HG03159 (cell line): Measurements from ENCODE around the gene NXPE4.
"Not testable (repeated sequence)": the region's sequence is repeated elsewhere in the genome, so short reads cannot be mapped to it uniquely, and the experiment has no call there.

ENCODE experiments used
- ATAC-seq: cut with Tn5 transposase; IDR thresholded peaks from one replicate; pipeline ENCODE4 v1.9.1; 2021; ENCODE audit warnings: mild to moderate bottlenecking, moderate library complexity; ENCODE audit not compliant: unreplicated experiment

Gene NXPE4

DNA sequence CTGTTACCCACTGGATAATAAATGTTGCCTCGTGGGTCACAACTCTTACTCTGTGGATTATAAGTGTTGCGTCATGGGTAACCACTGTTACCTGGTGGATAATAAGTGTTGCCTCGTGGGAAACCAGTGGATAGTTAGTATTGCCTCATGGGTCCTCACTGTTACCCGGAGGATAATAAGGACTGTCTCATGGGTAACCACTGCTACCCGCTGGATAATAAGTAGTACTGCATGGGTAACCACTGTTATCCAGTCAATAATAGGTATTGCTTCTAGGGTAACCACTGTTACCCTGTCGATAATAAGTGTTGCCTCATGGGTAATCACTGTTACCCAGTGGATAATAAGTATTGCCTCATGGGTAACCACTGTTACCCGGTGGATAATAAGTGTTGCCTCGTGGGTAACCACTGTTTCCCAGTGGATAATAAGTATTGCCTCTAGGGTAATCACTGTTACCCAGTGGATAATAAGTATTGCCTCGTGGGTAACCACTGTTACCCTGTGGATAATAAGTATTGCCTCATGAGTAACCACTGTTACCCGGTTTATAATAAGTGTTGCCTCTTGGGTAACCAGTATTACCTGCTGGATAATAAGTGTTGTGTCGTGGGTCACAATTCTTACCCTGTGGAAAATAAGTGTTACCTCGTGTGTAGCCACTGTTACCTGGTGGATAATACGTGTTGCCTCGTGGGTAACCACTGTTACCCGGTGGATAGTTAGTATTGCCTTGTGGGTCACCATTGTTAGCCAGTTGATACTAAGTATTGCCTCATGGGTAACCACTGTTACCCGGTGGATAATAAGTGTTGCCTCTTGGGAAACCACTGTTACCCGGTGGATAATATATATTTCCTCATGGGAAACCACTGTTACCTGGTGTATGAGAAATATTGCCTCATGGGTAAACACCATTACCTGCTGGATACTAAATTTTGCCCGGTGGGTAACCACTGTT, 15.7 kb upstream of the NXPE4 start:
- ATAC-seq = no peak

DNA sequence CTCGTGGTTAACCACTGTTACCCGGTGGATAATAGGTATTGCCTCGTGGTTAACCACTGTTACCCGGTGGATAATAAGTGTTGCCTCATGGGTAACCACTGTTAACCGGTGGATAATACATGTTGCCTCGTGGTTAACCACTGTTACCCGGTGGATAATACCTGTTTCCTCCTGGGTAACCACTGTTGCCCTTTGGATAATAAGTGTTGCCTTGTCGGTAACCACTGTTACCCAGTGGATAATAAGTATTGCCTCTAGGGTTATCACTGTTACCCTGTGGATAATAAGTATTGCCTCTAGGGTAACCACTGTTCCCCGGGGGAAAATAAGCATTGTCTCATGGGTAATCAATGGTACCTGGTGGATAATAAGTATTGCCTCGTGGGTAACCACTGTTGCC, 15.0 kb upstream of the NXPE4 start:
- ATAC-seq = no peak

DNA sequence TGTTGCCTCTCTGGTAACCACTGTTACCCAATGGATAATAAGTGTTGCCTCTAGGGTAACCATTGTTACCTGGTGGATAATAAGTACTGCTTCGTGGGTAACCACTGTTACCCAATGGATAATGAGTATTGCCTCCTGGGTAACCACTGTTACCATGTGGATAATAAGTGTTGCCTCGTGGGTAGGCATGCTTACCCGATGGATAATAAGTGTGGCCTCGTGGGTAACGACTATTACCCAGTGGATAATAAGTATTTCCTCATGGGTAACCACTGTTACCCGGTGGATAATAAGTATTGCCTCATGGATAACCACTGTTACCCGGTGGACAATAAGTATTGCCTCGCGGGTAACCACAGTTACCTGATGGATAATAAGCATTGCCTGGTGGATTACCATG, 13.8 kb upstream of the NXPE4 start:
- ATAC-seq = no peak

DNA sequence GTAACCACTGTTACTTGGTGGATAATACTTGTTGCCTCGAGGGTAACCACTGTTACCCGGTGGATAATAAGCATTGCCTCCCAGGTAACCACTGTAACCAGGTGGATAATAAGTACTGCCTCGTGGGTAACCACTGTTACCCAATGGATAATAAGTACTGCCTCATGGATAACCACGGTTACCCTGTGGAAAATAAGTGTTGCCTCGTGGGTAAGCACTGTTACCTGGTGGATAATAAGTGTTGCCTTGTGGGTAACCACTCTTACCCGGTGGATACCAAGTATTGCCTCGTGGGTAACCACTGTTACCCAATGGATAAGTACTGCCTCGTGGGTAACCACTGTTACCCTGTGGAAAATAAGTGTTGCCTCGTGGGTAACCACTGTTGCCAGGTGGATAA, 13.0 kb upstream of the NXPE4 start:
- not testable (repeated sequence) for ATAC-seq

DNA sequence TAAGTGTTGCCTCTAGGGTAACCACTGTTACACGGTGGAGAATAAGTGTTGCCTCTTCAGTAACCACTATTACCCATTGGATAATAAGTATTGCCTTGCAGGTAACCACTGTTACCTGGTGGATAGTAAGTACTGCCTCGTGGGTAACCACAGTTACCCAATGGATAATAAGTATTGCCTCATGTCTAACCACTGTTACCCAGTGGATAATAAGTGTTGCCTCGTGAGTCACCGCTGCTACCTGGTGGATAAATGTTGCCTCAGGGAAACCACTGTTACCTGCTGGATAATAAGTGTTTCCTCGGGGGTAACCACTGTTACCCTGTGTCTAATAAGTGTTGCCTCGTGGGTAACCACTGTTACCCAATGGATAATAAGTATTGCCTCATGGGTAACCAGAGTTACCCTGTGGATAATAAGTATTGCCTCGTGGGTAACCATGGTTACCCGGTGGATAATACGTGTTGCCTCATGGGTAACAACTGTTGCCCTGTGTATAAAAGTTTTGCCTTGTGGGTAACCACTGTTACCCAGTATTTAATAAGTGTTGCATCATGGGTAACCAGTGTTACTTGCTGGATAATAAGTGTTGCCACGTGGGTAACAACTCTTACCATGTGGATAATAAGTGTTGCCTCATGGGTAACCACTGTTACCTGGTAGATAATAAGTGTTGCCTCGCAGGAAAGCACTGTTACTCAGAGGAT, 12.3 kb upstream of the NXPE4 start:
- ATAC-seq = no peak

DNA sequence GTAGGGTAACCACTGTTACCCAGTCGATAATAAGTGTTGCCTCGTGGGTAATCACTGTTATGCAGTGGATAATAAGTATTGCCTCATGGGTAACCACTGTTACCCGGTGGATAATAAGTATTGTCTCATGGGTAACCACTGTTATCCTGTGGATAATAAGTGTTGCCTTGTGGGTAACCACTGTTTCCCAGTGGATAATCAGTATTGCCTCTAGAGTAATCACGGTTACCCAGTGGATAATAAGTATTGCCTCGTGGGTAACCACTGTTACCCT, 11.2 kb upstream of the NXPE4 start:
- not testable (repeated sequence) for ATAC-seq

DNA sequence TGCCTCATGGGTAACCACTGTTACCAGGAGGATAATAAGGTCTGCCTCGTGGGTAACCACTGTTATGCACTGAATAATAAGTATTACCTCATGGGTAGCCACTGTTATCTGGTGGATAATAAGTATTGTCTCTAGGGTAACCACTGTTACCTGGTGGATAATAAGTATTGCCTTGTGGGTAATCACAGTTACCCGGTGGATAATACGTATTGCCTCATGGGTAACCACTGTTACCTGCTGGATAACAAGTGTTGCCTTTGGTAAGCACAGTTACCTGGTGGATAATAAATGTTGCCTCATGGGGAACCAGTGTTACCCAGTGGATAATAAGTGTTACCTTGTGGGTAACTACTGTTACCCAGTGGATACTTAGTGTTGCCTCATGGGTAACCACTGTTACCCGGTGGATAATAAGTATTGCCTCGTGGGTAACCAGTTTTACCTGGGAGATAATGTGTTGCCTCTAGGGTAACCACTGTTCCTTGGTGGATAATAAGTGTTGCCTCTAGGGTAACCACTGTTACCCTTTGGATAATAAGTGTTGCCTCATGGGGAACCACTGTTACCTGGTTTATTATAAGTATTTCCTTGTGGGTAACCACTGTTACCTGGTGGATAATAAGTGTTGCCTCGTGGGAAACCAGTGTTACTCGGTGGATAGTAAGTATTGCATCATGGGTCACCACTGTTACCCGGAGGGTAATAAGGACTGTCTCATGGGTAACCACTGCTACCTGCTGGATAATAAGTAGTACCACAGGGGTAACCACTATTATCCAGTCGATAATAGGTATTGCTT, 10.6 kb upstream of the NXPE4 start:
- no peak for ATAC-seq

DNA sequence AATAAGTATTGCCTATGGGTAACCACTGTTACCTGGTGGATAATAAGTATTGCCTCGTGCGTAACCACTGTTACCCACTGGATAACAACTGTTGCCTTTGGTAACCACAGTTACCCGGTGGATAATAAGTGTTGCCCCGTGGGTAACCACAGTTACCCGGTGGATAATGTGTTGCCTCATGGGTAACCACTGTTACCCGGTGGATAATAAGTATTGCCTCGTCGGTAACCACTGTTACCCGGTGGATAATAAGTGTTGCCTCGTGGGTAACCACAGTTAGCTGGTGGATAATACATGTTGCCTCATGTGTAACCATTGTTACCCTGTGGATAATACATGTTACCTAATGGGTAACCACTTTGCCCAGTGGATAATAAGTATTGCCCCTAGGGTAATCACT, 9.8 kb upstream of the NXPE4 start:
- ATAC-seq = no peak

DNA sequence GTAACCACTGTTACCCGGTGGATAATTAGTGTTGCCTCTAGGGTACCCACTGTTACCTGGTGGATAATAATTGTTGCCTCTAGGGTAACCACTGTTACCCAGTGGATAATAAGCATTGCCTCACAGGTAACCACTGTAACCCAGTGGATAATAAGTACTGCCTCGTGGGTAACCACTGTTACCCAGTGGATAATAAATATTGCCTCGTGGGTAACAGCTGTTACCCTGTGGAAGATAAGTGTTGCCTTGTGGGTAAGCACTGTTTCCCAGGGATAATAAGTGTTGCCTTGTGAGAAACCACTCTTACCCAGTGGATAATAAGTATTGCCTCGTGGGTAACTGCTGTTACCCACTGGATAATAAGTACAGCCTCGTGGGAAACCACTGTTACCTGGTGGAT, 9.3 kb upstream of the NXPE4 start:
- no peak for ATAC-seq

DNA sequence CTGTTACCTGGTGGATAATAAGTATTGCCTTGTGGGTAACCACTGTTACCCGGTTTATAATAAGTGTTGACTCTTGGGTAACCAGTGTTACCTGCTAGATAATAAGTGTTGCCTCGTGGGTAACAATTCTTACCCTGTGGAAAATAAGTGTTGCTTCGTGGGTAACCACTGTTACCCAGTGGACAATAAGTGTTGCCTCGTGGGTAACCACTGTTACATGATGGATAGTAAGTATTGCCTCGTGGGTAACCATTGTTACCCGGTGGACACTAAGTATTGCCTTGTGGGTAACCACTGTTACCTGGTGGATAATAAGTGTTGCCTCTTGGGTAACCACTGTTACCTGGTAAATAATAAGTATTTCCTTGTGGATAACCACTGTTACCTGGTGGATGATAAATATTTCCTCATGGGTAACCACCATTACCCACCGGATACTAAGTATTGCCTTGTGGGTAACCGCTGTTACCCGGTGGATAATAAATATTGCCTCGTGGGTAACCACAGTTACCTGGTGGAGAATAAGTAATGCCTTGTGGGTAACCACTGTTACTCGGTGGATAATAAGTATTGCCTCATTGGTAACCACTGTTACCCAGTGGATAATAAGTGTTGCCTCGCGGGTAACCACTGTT, 8.7 kb upstream of the NXPE4 start:
- no peak for ATAC-seq

DNA sequence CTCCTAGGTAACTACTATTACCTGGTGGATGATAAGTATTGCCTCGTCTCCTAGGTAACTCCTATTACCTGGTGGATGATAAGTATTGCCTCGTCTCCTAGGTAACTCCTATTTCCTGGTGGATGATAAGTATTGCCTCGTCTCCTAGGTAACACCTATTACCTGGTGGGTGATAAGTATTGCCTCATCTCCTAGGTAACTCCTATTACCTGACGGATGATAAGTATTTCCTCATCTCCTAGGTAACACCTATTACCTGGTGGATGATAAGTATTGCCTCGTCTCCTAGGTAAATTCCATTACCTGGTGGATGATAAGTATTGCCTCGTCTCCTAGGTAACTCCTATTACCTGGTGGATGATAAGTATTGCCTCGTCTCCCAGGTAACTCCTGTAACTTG, 7.6 kb upstream of the NXPE4 start:
- ATAC-seq = not testable (repeated sequence)

DNA sequence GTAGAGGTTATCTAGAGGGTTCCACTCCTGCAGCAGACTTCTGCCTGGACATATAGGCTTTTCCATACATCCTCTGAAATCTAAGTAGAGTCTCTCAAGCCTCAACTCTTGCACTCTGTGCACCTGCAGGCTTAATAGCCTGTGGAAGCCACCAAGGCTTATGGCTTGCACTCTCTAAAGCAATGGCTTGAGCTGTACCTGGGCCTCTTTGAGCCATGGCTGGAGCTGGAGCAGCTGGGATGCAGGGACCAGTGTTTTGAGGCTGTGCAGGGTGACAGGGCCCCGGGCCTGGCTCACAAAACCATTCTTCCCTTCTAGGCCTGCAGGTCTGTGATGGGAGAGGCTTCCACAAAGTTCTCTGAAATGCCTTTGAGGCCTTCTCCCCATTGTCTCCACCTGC, 2.9 kb upstream of the NXPE4 start:
- ATAC-seq = no peak

DNA sequence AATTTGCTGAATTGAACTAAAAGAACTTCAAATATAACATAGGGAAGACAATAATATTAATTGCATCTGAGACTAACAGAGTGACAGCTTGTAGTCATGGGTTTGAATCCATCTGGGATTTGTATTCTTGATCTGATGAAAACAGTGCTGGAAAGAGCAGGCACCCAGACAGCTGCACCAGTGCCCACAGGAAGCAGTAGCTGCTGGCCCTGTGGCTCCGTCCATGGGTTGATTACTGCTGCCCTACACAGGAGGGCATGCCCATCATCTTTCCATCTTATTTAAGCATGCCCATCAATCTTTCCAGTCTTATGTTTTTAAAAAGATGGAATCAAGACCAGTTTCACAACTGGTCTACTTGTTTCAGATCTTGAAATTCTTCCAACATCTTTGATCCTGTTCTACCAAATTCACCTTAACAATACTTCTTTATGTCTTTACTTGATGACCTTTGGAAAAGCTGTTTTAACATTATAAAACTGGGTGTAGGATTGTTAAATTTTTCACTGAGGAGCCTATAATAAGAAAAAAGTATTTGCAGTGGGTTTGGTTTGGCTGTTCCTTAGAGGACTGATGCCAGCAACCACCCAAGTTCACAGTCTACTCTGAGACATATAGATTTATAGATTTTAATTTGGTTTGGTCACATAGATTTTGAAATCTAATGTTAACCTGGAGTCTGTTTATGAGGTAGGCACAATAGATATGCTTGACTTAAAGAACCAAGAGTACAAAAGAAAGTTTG, 761 bp upstream of the NXPE4 start:
- ATAC-seq = no peak

DNA sequence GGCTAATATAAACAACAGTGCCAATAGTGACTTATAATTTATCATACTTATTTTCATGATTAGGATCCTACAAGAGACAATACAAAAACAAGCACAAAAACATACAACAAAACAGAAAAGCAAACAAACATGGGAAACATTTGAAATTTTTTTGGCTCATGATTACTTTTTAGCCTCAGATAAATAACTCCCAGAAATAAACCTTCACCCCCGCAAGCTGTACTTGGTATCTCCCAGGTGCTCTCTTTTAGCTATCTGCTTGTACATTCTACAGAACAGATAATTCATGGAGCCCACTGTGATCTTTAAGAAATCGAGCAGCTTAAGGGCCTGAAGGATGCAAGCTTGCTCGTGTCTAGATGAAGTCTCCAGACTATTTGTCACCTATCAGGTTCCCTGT, 883 bp downstream of the NXPE4 start:
- ATAC-seq = no peak

DNA sequence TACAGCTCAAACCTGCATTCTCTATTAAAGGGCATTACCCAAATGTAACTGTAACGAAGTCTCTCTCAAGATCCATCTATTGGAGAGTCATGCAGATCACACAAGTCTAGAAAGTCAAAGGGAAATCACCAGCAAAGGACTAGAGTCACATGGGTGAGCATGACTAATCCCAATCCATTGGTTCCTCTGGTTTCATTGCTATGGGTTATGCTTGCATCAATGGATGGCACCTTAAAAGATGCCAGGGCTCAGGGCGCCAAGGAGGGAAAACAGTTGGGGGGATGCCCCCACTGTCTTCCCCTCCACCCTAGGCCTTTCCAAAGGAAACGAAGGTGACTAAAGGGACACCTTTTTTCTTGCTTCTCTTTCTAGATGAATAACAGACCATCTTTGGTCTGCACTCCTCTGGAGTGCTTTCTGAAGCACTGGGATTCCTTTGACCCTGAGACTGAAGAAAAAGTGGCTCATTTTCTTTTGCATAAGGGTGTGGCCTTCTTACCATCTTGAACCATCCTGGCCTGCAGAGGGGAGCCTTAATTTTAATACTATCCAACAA, 8.1 kb downstream of the NXPE4 start:
- no peak for ATAC-seq

DNA sequence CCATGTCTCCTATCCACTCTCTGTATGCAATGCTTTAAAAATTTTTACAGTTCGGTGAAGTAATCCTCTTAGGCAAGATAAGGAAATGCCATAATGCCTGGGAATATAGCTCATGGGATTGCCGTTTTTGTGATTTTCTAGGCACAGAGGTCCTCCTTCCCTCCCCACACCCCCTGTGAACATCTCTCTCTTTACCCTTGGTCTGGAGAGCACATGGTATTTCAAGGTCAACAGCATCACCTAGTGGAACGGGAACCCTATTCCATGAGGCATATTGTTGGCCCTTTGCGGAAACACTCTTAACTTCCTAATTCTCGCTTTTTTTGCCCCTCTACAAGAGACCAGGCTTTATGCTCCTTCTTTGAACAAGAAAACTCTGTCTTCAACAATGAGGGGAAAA, 8.8 kb downstream of the NXPE4 start:
- ATAC-seq = no peak

DNA sequence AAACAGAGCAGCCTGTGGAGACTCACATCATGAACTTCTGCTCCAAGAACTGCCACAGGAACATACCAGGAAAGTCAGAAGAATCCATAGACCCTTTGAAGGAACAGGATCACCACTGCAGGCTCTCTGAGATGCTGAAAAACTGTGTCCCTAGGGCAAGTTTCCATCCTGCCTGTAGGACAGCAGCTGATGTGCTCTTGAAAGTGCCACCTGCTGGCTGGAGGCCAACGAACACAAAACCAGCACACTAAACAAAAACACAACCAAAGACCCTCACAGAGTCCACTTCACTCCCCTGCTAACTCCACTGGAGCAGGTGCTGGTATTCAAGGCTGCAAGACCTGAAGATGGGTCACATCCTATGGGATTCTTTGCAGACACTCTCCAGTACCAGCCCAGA, 23.9 kb downstream of the NXPE4 start:
- no peak for ATAC-seq

DNA sequence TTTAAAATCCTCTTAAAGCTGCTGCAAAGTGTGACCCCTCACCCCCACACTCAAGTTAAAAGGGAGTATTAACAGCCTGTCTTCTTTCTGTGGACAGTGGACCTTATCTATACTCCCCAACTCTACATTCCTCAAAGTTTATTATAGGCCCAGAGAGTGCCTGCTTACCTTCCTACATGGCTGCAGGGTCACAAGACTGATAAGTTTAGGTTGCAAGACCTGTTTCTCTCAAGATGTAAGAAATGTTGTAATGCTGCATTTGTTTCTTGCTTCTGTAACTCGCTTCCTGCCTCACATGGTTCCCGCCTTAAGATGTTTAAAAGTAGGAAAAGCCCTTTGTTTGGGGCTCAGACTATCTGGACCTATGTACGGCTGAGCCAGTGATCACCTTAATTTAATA, 25.8 kb downstream of the NXPE4 start:
- ATAC-seq = no peak

DNA sequence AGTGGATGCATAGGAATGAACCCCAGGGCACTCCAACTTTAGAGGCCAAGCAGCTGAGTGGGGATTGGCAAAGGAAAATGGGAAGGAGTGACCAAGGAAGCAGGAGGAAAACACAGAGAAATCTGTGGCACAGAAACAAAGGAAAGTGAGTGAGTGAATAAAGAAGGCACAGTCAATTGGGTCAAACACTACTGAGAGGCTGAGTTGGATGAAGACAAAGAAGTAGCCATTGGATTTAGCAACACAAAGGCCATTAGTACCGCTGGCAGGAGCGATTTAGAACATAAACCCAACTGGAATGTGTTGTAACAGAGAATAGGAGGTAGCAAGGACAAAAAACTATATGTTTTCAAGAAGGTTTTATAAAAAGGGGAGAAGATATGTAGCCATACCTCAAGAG, 29.3 kb downstream of the NXPE4 start:
- ATAC-seq = no peak

DNA sequence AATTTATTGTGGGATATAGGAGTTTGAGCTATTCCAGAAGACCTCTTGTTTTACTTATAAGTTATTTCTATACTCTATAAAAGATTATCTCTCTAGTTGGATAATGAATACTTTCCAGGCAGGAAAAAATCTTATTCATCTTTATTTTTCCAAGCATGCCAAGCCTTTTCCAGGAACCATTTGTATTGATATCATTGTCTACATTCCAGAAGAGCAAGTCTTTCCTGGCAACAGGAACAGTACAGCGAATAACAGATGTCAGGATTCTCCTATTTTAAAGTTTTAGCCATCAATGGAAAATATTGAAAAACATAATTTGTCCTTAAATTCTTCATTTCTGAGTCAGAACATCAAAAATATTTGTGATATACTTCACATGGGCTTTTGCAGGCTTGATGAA, 30.8 kb downstream of the NXPE4 start:
- no peak for ATAC-seq
